Hair follicular keratinocyte (primary cell): ENCODE measurements around the gene HUNK. TPM values are rescaled to one million over a fixed set of nuclear protein-coding genes. Genes with fewer than 3 reads are reported as not detected.

ENCODE experiments used
- total RNA-seq: library from RNA; depleted of rRNA; stranded (reverse); fragments of >200 nt; gene quantifications from 2 replicates; pipeline ENCODE4 v1.2.3, GENCODE V29; 2015

Gene HUNK
- 0.04 TPM in 1 of 2 replicates, not detected in the other for total RNA-seq

DNA sequence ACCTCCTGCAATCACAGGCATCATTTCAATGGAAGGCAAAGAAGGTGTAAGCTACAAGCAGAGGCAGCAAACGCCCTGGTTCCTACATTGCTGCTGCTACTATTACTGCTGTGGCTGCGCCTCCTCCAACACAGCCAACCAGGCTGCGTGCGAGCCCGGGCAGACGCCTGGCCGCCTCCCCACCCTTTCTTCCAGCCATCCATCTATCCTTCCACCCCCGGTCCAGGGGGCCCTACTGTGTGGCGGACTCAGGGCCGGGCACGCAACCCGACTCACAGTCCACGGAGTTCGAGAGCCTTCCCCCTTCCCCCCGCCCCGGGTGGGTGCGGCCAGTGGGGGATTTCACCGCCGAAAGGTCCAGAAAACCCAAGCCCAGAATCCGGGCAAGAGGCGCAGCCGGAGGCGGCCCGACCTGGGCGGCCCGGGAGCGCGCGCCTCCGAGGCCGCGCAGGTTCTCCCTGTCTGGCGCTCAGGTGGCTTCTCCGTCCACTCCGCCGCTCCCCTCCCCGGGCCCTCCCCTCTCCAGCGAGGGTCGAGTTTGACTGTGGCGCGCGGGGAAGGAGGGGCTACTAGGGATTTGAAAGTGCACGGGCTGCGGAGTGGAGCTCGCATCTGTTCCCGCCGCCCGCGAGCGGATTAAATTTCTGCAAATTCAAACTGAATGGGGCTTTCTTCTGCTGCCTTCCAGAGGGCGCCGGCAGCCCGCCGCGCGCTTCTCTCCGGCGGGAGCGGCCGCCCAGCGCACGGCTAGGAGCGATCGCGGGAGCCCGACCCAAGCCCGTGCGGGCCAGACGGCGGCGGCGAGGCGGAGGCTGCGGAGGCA is at the start of gene HUNK:
HUNK (plus strand) TSS at position 569 of the 823 bp plus-strand sequence. CDS start 655 bp downstream, outside the sequence.

Other genes with a start within 250 kb of the HUNK start
- 206 and 281 TPM in 2 replicates for gene SOD1, start 213.3 kb upstream of the HUNK start, total RNA-seq
- gene SCAF4, start 140.9 kb upstream of the HUNK start, total RNA-seq, result 5.8 and 6.2 TPM in 2 replicates